WTC11 (cell line): ENCODE data around the gene SRRM5. TPM values are rescaled to one million over a fixed set of nuclear protein-coding genes. Genes with fewer than 3 reads are reported as not detected.

Source experiments
- ATAC-seq: fragments of 200-7000 bp; cut with Tn5 transposase; 2 replicates; pipeline ENCODE4 v1.10.0; 2021; ENCODE audit warnings: mild to moderate bottlenecking, moderate library complexity
- CTCF ChIA-PET: fragments of 300-600 bp; sonication (Branson Sonifier 250); formaldehyde crosslinking; loops from one replicate; lab custom pipeline; 2021; ENCODE audit warnings: antibody characterized with exemption; lab: Charles Lee
- POLR2A ChIA-PET: fragments of 350-600 bp; sonication (Branson Sonifier 250); formaldehyde crosslinking; loops from one replicate; lab custom pipeline; 2021; ENCODE audit warnings: antibody characterized with exemption; lab: Charles Lee
- DNase-seq: peaks from one replicate; pipeline ENCODE4 v3.0.0; 2021; ENCODE audit warnings: low spot score
- H3K27ac Mint-ChIP-seq: 2 replicates; pipeline ENCODE4 v1.8.0; 2021; ENCODE audit warnings: mixed read lengths
- H3K27me3 Mint-ChIP-seq: 2 replicates; pipeline ENCODE4 v1.8.0; 2021; ENCODE audit warnings: low read depth, mild to moderate bottlenecking, moderate library complexity, mixed read lengths
- H3K36me3 Mint-ChIP-seq: 2 replicates; pipeline ENCODE4 v1.8.0; 2021; ENCODE audit warnings: mixed read lengths
- H3K4me1 Mint-ChIP-seq: 2 replicates; pipeline ENCODE4 v1.8.0; 2022; ENCODE audit warnings: mixed read lengths
- H3K4me3 Mint-ChIP-seq: 2 replicates; pipeline ENCODE4 v1.8.0; 2021; ENCODE audit warnings: mild to moderate bottlenecking, moderate library complexity, mixed read lengths
- H3K9me3 Mint-ChIP-seq: 2 replicates; pipeline ENCODE4 v1.8.0; 2021; ENCODE audit warnings: mixed read lengths
- AFF4 ChIP-seq: sonication (generic); formaldehyde crosslinking; IDR thresholded peaks from 2 replicates; pipeline ENCODE4 v1.8.1; 2023; ENCODE audit warnings: mild to moderate bottlenecking, missing genetic modification reagents, borderline replicate concordance
- ATF1 ChIP-seq: sonication (generic); formaldehyde crosslinking; IDR thresholded peaks from 2 replicates; pipeline ENCODE4 v1.8.1; 2023; ENCODE audit warnings: mild to moderate bottlenecking, moderate library complexity, missing genetic modification reagents
- CTCF ChIP-seq: fragments of 200-600 bp; IDR thresholded peaks from 2 replicates; pipeline ENCODE4 v1.8.0; 2022; ENCODE audit warnings: antibody characterized with exemption
- E2F1 ChIP-seq: sonication (generic); formaldehyde crosslinking; IDR thresholded peaks from 2 replicates; pipeline ENCODE4 v1.8.0; 2022; ENCODE audit warnings: mild to moderate bottlenecking, missing genetic modification reagents
- E2F5 ChIP-seq: sonication (generic); formaldehyde crosslinking; IDR thresholded peaks from 2 replicates; pipeline ENCODE4 v1.8.1; 2022; ENCODE audit warnings: mild to moderate bottlenecking, moderate library complexity, missing genetic modification reagents
- FOXJ3 ChIP-seq: sonication (generic); formaldehyde crosslinking; IDR thresholded peaks from 2 replicates; pipeline ENCODE4 v1.9.0; 2021; ENCODE audit warnings: missing genetic modification reagents, mild to moderate bottlenecking, borderline replicate concordance
- GRHL2 ChIP-seq: fragments of 250-450 bp; sonication (Bioruptor Pico); IDR thresholded peaks from 2 replicates; pipeline ENCODE4 v1.8.0; 2022; ENCODE audit warnings: mild to moderate bottlenecking, moderate library complexity; ENCODE audit not compliant: insufficient replicate concordance, severe bottlenecking
- IRF2 ChIP-seq: sonication (generic); formaldehyde crosslinking; IDR thresholded peaks from 2 replicates; pipeline ENCODE4 v1.8.0; 2022; ENCODE audit warnings: low read depth, missing genetic modification reagents, borderline replicate concordance
- JAZF1 ChIP-seq: fragments of 250-450 bp; sonication (Bioruptor Pico); IDR thresholded peaks from 2 replicates; pipeline ENCODE4 v1.9.0; 2021; ENCODE audit warnings: moderate library complexity, mild to moderate bottlenecking, inconsistent platforms
- JUN ChIP-seq: sonication (generic); formaldehyde crosslinking; IDR thresholded peaks from 2 replicates; pipeline ENCODE4 v1.8.0; 2023; ENCODE audit warnings: mild to moderate bottlenecking, missing genetic modification reagents
- NR3C1 ChIP-seq: sonication (generic); formaldehyde crosslinking; conservative IDR thresholded peaks from 2 replicates; pipeline ENCODE4 v1.8.1; 2023; ENCODE audit warnings: low read depth, mild to moderate bottlenecking, missing genetic modification reagents
- PRDM15 ChIP-seq: sonication (generic); formaldehyde crosslinking; IDR thresholded peaks from 2 replicates; pipeline ENCODE4 v1.8.0; 2022; ENCODE audit warnings: missing genetic modification reagents
- SMAD4 ChIP-seq: sonication (generic); formaldehyde crosslinking; IDR thresholded peaks from 2 replicates; pipeline ENCODE4 v1.8.0; 2022; ENCODE audit warnings: mild to moderate bottlenecking, missing genetic modification reagents
- SP1 ChIP-seq: sonication (generic); formaldehyde crosslinking; conservative IDR thresholded peaks from 2 replicates; pipeline ENCODE4 v1.8.1; 2022; ENCODE audit warnings: missing genetic modification reagents
- TCF7 ChIP-seq: sonication (generic); formaldehyde crosslinking; IDR thresholded peaks from 2 replicates; pipeline ENCODE4 v1.8.0; 2022; ENCODE audit warnings: mild to moderate bottlenecking, low read depth, missing genetic modification reagents, moderate library complexity
- TP53 ChIP-seq: sonication (generic); formaldehyde crosslinking; IDR thresholded peaks from 2 replicates; pipeline ENCODE4 v1.8.1; 2023; ENCODE audit warnings: mild to moderate bottlenecking, missing genetic modification reagents
- USF2 ChIP-seq: sonication (generic); formaldehyde crosslinking; IDR thresholded peaks from 2 replicates; pipeline ENCODE4 v1.8.1; 2023; ENCODE audit warnings: mild to moderate bottlenecking, missing genetic modification reagents, moderate library complexity
- ZBTB21 ChIP-seq: sonication (generic); formaldehyde crosslinking; IDR thresholded peaks from 2 replicates; pipeline ENCODE4 v1.8.1; 2023; ENCODE audit warnings: mild to moderate bottlenecking, missing genetic modification reagents, borderline replicate concordance
- ZNF121 ChIP-seq: sonication (generic); formaldehyde crosslinking; IDR thresholded peaks from 2 replicates; pipeline ENCODE4 v1.8.0; 2023; ENCODE audit warnings: missing genetic modification reagents
- ZSCAN18 ChIP-seq: fragments of 250-450 bp; sonication (Bioruptor Pico); IDR thresholded peaks from 2 replicates; pipeline ENCODE4 v2.1.2; 2022; ENCODE audit warnings: mild to moderate bottlenecking, moderate library complexity
- total RNA-seq: library from RNA; stranded (reverse); gene quantifications from 3 replicates; pipeline ENCODE4 v1.2.3, GENCODE V29; 2021

The SRRM5 gene
- total RNA-seq, 1 experiment from 2014 or later, result 0.42 TPM

GRCh38 chr19:43591904-43592772 lies 19.8 kb upstream of the SRRM5 start:
- CTCF ChIA-PET, result interaction anchor here (1.6 to 6.9 kb wide), 2 partner anchors 58 to 70 kb away, joined by 3 to 140 read pairs; partner anchors contain the start of gene ZNF575
- H3K4me1 Mint-ChIP-seq, result peaks cover 7% of the 10 kb centered on the region
- no peak overlapping the region for H3K4me3 Mint-ChIP-seq
- POLR2A ChIA-PET, result no interaction called here
- no peaks in the 10 kb centered on the region for H3K27me3 Mint-ChIP-seq
- TF ChIP-seq TP53 (CRISPR knock-in tag) (no peak), USF2 (CRISPR knock-in tag) (no peak), ZNF121 (CRISPR knock-in tag) (no peak), JUN (CRISPR knock-in tag) (no peak), CTCF (no peak), FOXJ3 (CRISPR knock-in tag) (no peak), PRDM15 (CRISPR knock-in tag) (no peak), E2F1 (CRISPR knock-in tag) (no peak), TCF7 (CRISPR knock-in tag) (no peak), SMAD4 (CRISPR knock-in tag) (no peak), ATF1 (CRISPR knock-in tag) (no peak), GRHL2 (CRISPR knock-in tag) (no peak), IRF2 (CRISPR knock-in tag) (no peak), AFF4 (CRISPR knock-in tag) (no peak), SP1 (CRISPR knock-in tag) (no peak), NR3C1 (CRISPR knock-in tag) (no peak), E2F5 (no peak), ZBTB21 (CRISPR knock-in tag) (no peak), JAZF1 (no peak), ZSCAN18 (CRISPR knock-in tag) (no peak)
- H3K36me3 Mint-ChIP-seq, result peaks cover 16% of the 10 kb centered on the region
- DNase-seq (no peak), ATAC-seq (no peak)
- H3K27ac Mint-ChIP-seq, result no peak overlapping the region
- no peaks in the 10 kb centered on the region for H3K9me3 Mint-ChIP-seq
